Activated T-cell treated with anti-CD3 and anti-CD28 coated beads for 48 hours (primary cell): Measurements from ENCODE around the gene PTGR3.
"Not testable (repeated sequence)": the region's sequence is repeated elsewhere in the genome, so short reads cannot be mapped to it uniquely, and the experiment has no call there.

Experiments used
- DNase-seq: peaks from one replicate; pipeline ENCODE4 v3.0.0-alpha.2; 2020; ENCODE audit warnings: low read depth

The PTGR3 gene

GRCh38 chr18:75202696-75203365 is 6.1 kb downstream of the PTGR3 start:
- no peak for DNase-seq

DNA sequence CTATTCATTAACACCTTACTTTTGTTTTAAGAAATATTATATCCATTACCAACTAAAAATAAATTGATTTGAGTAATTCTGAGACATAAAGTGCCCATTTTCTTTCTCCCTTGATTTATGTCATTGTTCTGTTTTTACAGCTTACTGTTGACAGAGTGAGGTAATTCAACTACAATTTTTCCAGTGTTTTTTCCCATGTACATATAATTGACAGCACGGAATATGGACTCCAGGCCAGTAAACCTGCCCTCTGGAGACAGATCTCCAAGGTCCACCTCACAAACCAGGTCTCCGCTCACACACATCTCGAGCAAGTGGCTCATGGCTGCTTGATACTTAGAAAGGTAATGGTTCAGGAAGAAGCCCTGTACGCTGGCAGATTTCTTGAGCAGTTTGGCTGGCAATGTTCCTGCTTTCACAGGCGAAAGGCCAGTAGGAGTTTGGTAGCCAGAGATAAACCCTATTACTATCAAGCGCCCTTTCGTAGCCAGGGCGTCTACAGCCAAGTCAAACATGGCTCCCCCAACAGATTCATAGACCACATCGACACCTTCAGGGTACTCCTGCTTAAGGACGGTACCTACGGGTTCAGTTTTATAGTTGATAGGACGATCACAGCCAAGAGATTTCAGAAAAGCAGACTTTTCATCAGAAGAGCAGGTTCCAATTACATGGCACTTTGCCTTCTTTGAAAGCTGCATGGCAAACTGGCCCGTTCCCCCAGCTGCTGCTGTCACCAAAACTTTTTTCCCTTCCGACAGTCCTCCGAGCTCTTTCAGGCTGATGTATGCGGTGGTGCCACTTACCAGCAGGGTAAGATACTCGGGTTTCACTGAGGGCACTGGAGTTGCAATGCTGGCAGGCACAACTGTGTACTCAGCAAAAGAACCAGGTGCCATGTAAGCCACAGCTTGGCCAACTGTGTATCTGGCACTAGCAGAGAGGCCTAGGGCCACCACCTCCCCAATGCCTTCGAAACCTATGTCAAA is 7.4 kb downstream of the PTGR3 start:
- no peak for DNase-seq

- no peak for DNase-seq
Measured at GRCh38 chr18:75200605-75201280, 8.2 kb downstream of the PTGR3 start.

- DNase-seq = no peak
Measured at GRCh38 chr18:75200071-75200470, 8.9 kb downstream of the PTGR3 start.

DNA sequence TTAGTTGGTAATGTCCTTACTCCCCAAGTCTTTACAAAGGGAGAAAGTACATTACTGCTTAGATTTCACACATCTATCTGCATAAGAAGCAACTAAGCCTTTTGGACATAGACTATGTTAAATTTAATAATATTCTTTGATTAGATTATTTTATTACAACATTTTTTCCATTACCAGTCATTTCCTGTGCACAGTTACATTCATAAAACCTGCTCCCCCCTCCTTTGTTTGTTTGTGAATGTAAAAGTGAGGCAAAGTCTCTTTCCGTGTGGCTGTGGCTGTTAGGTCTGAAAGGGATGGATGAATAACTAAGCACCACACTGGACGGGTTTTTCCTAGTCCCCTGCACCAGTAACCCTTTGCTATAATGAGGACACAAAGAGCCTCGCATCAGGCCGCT is 9.6 kb downstream of the PTGR3 start:
- no peak for DNase-seq

DNA sequence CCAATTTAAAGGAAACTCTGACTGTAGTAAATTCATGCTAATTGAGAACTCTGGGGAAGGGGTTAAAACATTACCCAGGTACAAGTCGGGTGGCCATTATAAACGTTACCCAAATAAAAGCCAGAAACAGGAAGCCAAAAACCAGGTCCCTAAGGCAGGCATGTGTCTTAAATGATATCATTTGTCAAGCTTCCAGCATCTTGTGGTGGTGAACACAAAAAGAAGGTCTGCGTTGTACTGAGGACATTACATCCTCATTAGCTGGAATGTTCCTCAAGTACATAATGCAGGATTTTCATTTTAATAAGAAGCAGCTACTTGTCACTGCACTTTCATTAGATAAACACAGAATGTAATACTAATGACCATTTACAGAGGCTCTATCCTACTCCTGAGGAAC is 10.9 kb downstream of the PTGR3 start:
- DNase-seq = no peak

DNA sequence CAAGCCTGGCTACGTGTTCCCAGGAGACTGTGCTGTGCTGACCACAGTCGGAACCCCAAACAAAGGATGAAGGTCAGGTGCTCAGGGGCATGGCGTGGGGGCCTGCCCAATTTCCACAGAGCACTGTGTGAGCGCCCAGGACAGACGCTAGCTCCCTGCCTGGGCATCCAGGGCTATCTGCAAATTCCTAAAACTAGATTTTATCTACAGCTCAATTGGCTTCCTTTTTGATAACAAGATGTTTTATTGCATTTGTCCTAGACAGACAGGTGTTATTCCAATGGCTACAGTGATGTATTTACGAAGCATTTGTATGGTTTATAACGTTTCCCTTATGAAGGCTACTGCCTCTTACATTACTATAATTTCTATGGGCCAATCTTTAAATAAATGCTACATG is 16.0 kb downstream of the PTGR3 start:
- no peak for DNase-seq

DNA sequence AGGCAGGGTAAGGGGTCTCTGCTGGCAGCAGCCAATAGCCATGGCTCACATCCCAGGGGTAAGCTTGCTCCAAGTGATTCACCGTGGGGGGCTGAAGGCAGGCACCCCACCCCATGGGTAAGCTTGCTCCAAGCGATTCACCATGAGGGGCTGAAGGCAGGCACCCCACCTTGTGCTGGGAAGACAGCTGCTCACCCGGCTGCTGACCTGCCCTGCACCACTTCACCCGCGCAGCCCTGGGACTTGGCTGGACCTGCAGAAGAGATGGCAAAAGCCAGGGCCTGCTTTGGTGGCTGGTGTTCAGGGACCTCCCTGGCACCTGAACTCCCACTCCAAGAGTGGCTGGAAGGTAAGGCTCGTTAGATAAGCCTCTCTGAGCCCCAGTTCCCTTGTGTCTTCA is 19.2 kb downstream of the PTGR3 start:
- no peak for DNase-seq

DNA sequence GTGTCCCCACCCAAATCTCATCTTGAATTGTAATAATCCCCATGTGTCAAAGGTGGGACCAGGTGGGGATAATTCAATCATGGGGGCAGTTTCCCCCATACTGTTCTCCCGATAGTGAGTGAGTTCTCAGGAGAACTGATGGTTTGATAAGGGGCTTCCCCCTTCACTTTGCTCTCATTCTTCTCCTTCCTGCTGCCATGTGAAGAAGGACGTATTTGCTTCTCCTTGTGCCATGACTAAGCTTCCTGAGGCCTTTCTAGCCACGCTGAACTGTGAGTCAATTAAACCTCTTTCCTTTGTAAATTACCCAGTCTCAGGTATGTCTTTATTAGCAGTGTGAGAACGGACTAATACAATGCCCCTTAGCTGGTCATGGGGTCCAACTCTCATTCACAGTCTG is 21.2 kb downstream of the PTGR3 start:
- DNase-seq = not testable (repeated sequence)

GRCh38 chr18:75185460-75185859 is 23.5 kb downstream of the PTGR3 start:
- no peak for DNase-seq

DNA sequence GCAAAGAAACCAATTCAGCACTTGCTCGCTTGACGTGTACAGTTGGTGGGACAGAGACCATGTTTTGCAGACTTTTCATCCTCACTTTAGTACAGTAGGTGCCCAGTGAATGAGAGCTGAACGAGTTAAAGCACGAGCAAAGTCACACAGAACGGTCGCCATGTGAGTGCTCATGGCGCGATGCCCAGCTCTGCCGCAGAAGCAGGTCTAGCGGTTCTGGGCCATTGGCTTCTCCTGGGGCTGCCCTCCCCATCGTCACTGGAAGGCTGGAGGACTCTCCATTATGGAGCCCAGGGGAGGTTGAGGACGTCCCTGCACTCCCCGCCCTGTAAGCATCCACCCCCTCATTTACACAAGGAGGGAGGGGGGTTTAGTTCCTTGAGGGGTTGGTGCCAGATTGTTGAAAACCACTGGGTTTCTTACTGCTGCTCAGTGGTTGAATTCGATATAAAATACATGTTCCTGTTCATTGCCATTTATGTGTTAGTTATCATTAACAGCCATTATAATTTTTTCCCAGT is 24.9 kb downstream of the PTGR3 start:
- DNase-seq = no peak

DNA sequence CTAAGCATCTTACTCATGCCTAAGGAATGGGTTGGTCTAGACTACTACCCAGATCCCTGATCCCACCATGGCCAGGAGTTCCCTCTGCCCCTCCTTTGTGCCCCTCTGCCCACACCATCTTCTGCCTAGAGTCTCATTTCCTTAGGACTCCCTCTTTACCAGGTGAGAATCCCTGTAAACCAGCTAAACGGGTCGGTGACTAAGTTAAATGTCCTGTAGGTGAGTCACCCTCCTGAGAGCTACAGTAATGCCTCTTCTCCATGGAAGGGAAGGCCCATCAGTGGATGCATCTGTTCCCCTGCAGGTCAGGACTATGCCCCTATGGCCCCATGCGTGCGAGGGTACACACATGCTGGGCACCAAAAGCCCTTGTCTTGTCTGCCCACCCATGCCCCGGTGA is 25.4 kb downstream of the PTGR3 start:
- DNase-seq = no peak

- no peak for DNase-seq
Measured at GRCh38 chr18:75179819-75180600, 28.9 kb downstream of the PTGR3 start.

- no peak for DNase-seq
Measured at GRCh38 chr18:75178376-75178775, 30.6 kb downstream of the PTGR3 start.

DNA sequence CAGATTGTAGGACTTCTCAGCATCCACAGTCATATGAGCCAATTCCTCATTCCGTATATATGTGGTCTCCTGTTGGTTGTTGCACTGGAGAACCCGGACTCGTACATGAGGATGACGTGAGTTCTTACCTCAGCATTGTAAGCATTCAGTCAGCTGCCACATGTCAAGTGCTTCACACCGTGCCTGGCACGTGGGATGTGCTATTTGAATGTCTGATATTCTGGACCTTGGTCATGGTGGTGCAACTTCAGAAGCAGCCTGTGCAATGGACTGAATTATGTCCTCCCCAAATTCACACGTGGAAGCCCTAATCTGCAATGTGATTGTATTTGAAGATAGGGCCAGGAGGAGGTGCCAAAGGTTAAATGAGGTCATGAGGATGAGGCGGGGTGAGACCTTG is 32.1 kb downstream of the PTGR3 start:
- no peak for DNase-seq

GRCh38 chr18:75173738-75174137 is 35.2 kb downstream of the PTGR3 start:
- no peak for DNase-seq

DNA sequence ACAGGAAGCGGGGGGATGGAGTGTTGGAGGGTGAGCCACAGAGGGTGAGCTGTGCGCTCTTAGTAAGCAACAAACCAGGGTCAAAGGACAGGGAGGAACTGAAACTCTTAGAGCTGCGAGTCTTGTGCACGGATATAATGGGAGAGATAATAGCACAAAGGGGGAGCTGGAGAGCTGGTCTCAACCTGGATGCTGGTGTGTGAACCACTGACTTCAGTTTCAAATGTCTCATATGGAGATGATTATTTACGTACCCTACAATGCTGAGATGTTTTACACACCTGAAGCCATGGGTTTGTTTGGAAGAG is 35.9 kb downstream of the PTGR3 start:
- no peak for DNase-seq

DNA sequence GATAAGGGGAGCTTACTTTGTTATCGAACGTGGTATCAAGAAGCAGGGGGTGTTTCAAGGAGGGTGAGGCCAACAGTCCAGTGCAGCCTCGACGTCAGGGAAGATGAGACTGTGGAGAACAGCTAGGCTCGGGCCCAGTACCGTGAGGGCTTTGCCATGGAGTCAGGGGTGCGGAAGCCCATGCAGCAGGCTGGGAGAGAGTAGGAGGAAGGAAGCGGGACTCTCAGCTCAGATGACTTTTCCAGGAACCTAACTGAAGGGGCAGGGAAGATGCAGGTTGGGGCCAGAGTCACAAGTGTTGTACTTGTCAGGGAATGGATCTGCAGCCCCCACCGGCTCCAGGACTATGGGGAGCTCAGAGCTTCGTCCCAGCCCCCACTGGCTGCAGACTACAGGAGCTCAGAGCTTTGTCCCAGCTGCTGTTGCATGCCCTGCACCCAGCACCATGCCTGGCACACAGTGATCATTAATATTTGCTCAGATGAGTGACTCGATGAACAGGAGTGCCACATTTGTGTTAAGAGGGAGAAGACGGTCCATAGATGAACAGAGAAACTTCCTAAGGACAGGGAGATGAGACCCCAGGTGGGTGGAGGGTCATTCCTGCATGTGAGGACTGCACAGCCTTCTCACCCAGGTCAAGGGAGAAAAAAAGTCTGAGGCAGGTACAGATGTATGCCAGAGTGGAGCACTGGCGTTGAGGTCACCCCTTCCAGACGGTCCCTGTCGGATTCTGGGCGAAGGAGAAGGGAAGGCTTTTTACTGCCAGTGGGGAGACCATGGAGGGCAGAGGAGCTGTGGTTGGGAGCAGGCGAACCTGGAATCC is 36.4 kb downstream of the PTGR3 start:
- no peak for DNase-seq

DNA sequence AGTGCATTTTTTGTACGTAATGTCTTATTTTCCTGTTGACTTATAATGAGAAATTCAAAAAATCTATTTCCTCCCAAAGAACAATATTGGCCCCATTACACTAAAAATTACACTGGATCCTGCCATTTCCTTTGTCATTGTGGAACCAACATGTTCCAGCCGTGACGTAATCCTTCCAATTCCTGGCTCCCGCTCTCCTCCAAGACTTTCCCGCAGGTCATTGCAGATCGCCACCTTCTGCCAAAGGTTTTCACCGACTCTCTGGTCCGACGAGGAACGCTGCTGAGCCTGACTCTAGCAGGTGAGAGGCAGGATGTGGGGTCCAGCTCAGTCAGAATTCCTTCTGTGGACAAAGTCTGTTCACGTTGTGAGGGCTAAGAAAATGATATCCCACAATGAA is 38.0 kb downstream of the PTGR3 start:
- DNase-seq = no peak

GRCh38 chr18:75170022-75170789 is 38.7 kb downstream of the PTGR3 start:
- no peak for DNase-seq
